H7 (cell line): ENCODE data around the gene TLCD3A. TPM values are rescaled to one million over a fixed set of nuclear protein-coding genes. Genes with fewer than 3 reads are reported as not detected.
"Not testable (repeated sequence)": the region's sequence is repeated elsewhere in the genome, so short reads cannot be mapped to it uniquely, and the experiment has no call there.

Experiments
- DNase-seq: peaks from one replicate; pipeline ENCODE4 v3.0.0; 2012
- H3K27me3 ChIP-seq: 2 replicates; pipeline ENCODE4 v1.6.0; 2011; ENCODE audit warnings: mild to moderate bottlenecking, low read length; ENCODE audit not compliant: control insufficient read depth, insufficient read depth
- H3K36me3 ChIP-seq: replicated peaks from 2 replicates; pipeline ENCODE4 v1.5.1; 2011; ENCODE audit warnings: low read length; ENCODE audit not compliant: control insufficient read depth, insufficient read depth
- H3K4me3 ChIP-seq: 2 replicates; pipeline ENCODE4 v1.5.1; 2011; ENCODE audit warnings: low read depth, mild to moderate bottlenecking, control low read depth, low read length, moderate library complexity; ENCODE audit not compliant: insufficient read depth
- total RNA-seq: library from RNA; depleted of rRNA; stranded (reverse); fragments of >200 nt; shearing (Covaris generic); gene quantifications from 2 replicates; pipeline ENCODE4 v1.2.3, GENCODE V29; 2014

Gene TLCD3A
- total RNA-seq, 1 experiment from 2014 or later = 11.0 TPM

- Histone ChIP-seq H3K27me3 (peaks cover 3% of the 10 kb centered on the region), H3K4me3 (peak overlapping the region; percentile 77), H3K36me3 (no peaks in the 10 kb centered on the region; the same call in 1 of the 2 replicates)
- DNase-seq = no peak
Observed at GRCh38 chr17:731644-732066, 741 bp upstream of the TLCD3A start.

- no peak for DNase-seq
- peak overlapping the region; percentile 66 for H3K4me3 ChIP-seq
- H3K27me3 ChIP-seq = peaks cover 3% of the 10 kb centered on the region
- peaks cover 1% of the 10 kb centered on the region; the same call in 1 of the 2 replicates for H3K36me3 ChIP-seq
Observed at GRCh38 chr17:732902-733720, 715 bp downstream of the TLCD3A start.

- DNase-seq = no peak
- peak overlapping the region; percentile 66 for H3K4me3 ChIP-seq
- peaks cover 3% of the 10 kb centered on the region for H3K27me3 ChIP-seq
- H3K36me3 ChIP-seq = peaks cover 5% of the 10 kb centered on the region; the same call in 1 of the 2 replicates
Observed at GRCh38 chr17:733743-734142, 1.3 kb downstream of the TLCD3A start.

GRCh38 chr17:737561-738113 is 5.2 kb downstream of the TLCD3A start:
- no peak overlapping the region for H3K4me3 ChIP-seq
- peaks cover 3% of the 10 kb centered on the region for H3K27me3 ChIP-seq
- DNase-seq = no peak
- H3K36me3 ChIP-seq = peaks cover 14% of the 10 kb centered on the region

- Histone ChIP-seq H3K27me3 (no peaks in the 10 kb centered on the region), H3K4me3 (no peak overlapping the region), H3K36me3 (peaks cover 24% of the 10 kb centered on the region)
- peak; percentile 2 for DNase-seq
Observed at GRCh38 chr17:740240-741017, 8.0 kb downstream of the TLCD3A start.

- no peak for DNase-seq
- H3K4me3 ChIP-seq = no peak overlapping the region
- peaks cover 40% of the 10 kb centered on the region for H3K36me3 ChIP-seq
- no peaks in the 10 kb centered on the region for H3K27me3 ChIP-seq
Observed at GRCh38 chr17:742147-742793, 9.9 kb downstream of the TLCD3A start.

- Histone ChIP-seq H3K4me3 (no peak overlapping the region), H3K27me3 (no peaks in the 10 kb centered on the region), H3K36me3 (peaks cover 48% of the 10 kb centered on the region)
- DNase-seq = no peak
Observed at GRCh38 chr17:743139-743538, 10.7 kb downstream of the TLCD3A start.

GRCh38 chr17:744937-745336 is 12.5 kb downstream of the TLCD3A start:
- H3K4me3 ChIP-seq = no peak overlapping the region
- no peaks in the 10 kb centered on the region for H3K27me3 ChIP-seq
- DNase-seq = no peak
- H3K36me3 ChIP-seq = peaks cover 44% of the 10 kb centered on the region

- H3K4me3 ChIP-seq = no peak overlapping the region
- no peak for DNase-seq
- peaks cover 42% of the 10 kb centered on the region for H3K36me3 ChIP-seq
- no peaks in the 10 kb centered on the region for H3K27me3 ChIP-seq
Observed at GRCh38 chr17:745406-745805, 13.0 kb downstream of the TLCD3A start.

GRCh38 chr17:746181-746580 is 13.8 kb downstream of the TLCD3A start:
- Histone ChIP-seq H3K36me3 (peaks cover 37% of the 10 kb centered on the region), H3K4me3 (no peak overlapping the region), H3K27me3 (no peaks in the 10 kb centered on the region)
- DNase-seq = no peak

- no peak for DNase-seq
- Histone ChIP-seq H3K4me3 (no peak overlapping the region), H3K36me3 (peaks cover 35% of the 10 kb centered on the region), H3K27me3 (no peaks in the 10 kb centered on the region)
Observed at GRCh38 chr17:746783-747629, 14.6 kb downstream of the TLCD3A start.

- peaks cover 35% of the 10 kb centered on the region for H3K36me3 ChIP-seq
- H3K27me3 ChIP-seq, H3K4me3 ChIP-seq, DNase-seq: not testable (repeated sequence)
Observed at GRCh38 chr17:748604-749003, 16.2 kb downstream of the TLCD3A start.

GRCh38 chr17:749359-749758 is 17.0 kb downstream of the TLCD3A start:
- H3K27me3 ChIP-seq, H3K4me3 ChIP-seq, DNase-seq: not testable (repeated sequence)
- H3K36me3 ChIP-seq = peaks cover 33% of the 10 kb centered on the region
